H1 (cell line): ENCODE measurements around the gene PIANP. TPM values are rescaled to one million over a fixed set of nuclear protein-coding genes. Genes with fewer than 3 reads are reported as not detected.

ENCODE experiments used
- polyA plus RNA-seq, 7 experiments: library from polyadenylated mRNA; depleted of rRNA in 3 of 7; stranded (reverse) in 5 of 7; unstranded in 2 of 7; fragments of >200 nt in 5 of 7; fragments of 200-250 nt in 2 of 7; gene quantifications; 1 replicate in 5 of 7; 2 replicates in 1 of 7; 4 replicates in 1 of 7; pipeline versions ENCODE4 v1.2.1 to v1.2.3, GENCODE V29; 2011 to 2013; ENCODE audit warnings: missing spikeins in 2 of 7, mixed read lengths in 2 of 7
- small RNA-seq: library from polyadenylated mRNA; stranded (forward); fragments of <200 nt; extraction: miRNeasy Mini kit (QIAGEN cat#:217004); gene quantifications from one replicate; pipeline ENCODE3, GENCODE V24; 2013; ENCODE audit not compliant: insufficient read depth
- total RNA-seq: library from RNA; stranded (reverse); fragmentation: NEBNext Ultra II Directional; extraction: Animal tissue kit (Norgen Biotek cat#: 25700); gene quantifications from 2 replicates; pipeline ENCODE4 v1.2.1, GENCODE V29; 2021

The PIANP gene
- total and polyA plus RNA-seq, 2 of the 8 experiments (the other 6 are each of a cell fraction or from before 2014, with no cell fraction given): 6.3 to 9.8 TPM

Small RNA genes lying within 50 kb of the gene (small RNA-seq; reads per million reads assigned to genes)
- not detected for gene RNU6-781P

Other genes starting within 250 kb of the PIANP start
- 0.61 and 0.67 TPM in 2 replicates for gene TAPBPL, start 248.8 kb downstream of the PIANP start, total RNA-seq
- 1.5 and 1.6 TPM in 2 replicates for gene TAPBPL, start 248.8 kb downstream of the PIANP start, polyA plus RNA-seq (2011; rRNA removed)
- gene VAMP1, start 230.1 kb downstream of the PIANP start, total RNA-seq: 9.3 and 10.8 TPM in 2 replicates
- gene VAMP1, start 230.1 kb downstream of the PIANP start, polyA plus RNA-seq (2011; rRNA removed): 23.1 and 28.2 TPM in 2 replicates
- gene MRPL51, start 207.6 kb downstream of the PIANP start, total RNA-seq: 318 and 331 TPM in 2 replicates
- 101 and 119 TPM in 2 replicates for gene MRPL51, start 207.6 kb downstream of the PIANP start, polyA plus RNA-seq (2011; rRNA removed)
- 129 and 132 TPM in 2 replicates for gene NCAPD2, start 206.7 kb downstream of the PIANP start, total RNA-seq
- gene NCAPD2, start 206.7 kb downstream of the PIANP start, polyA plus RNA-seq (2011; rRNA removed): 55.8 and 69.6 TPM in 2 replicates
- gene GAPDH, start 166.3 kb downstream of the PIANP start, total RNA-seq: 5,175 and 5,215 TPM in 2 replicates
- gene GAPDH, start 166.3 kb downstream of the PIANP start, polyA plus RNA-seq (2011; rRNA removed): 15,878 and 16,791 TPM in 2 replicates
- gene IFFO1, start 144.8 kb downstream of the PIANP start, total RNA-seq: 11.8 and 12.2 TPM in 2 replicates
- gene IFFO1, start 144.8 kb downstream of the PIANP start, polyA plus RNA-seq (2011; rRNA removed): 12.8 and 16.4 TPM in 2 replicates
- 82.6 and 85.6 TPM in 2 replicates for gene NOP2, start 132.5 kb downstream of the PIANP start, total RNA-seq
- gene NOP2, start 132.5 kb downstream of the PIANP start, polyA plus RNA-seq (2011; rRNA removed): 34.4 and 35.4 TPM in 2 replicates
- 305 and 330 TPM in 2 replicates for gene CHD4, start 93.4 kb downstream of the PIANP start, total RNA-seq
- 198 and 214 TPM in 2 replicates for gene CHD4, start 93.4 kb downstream of the PIANP start, polyA plus RNA-seq (2011; rRNA removed)
- gene LPAR5, start 64.9 kb downstream of the PIANP start, total RNA-seq: 0.22 and 0.23 TPM in 2 replicates
- gene LPAR5, start 64.9 kb downstream of the PIANP start, polyA plus RNA-seq (2011; rRNA removed): 0.24 and 0.63 TPM in 2 replicates
- 0.80 and 1.2 TPM in 2 replicates for gene ACRBP, start 53.4 kb downstream of the PIANP start, total RNA-seq
- gene ACRBP, start 53.4 kb downstream of the PIANP start, polyA plus RNA-seq (2011; rRNA removed): 5.2 and 8.9 TPM in 2 replicates
- 21.7 and 22.9 TPM in 2 replicates for gene ING4, start 37.7 kb downstream of the PIANP start, total RNA-seq
- 28.6 and 29.3 TPM in 2 replicates for gene ING4, start 37.7 kb downstream of the PIANP start, polyA plus RNA-seq (2011; rRNA removed)
- gene ZNF384, start 11.4 kb downstream of the PIANP start, total RNA-seq: 59.6 and 60.1 TPM in 2 replicates
- 59.0 and 75.1 TPM in 2 replicates for gene ZNF384, start 11.4 kb downstream of the PIANP start, polyA plus RNA-seq (2011; rRNA removed)
- gene COPS7A, start 23.2 kb upstream of the PIANP start, total RNA-seq: 43.3 and 44.5 TPM in 2 replicates
- 95.9 and 98.4 TPM in 2 replicates for gene COPS7A, start 23.2 kb upstream of the PIANP start, polyA plus RNA-seq (2011; rRNA removed)
- gene MLF2, start 52.3 kb upstream of the PIANP start, total RNA-seq: 229 and 232 TPM in 2 replicates
- 401 and 443 TPM in 2 replicates for gene MLF2, start 52.3 kb upstream of the PIANP start, polyA plus RNA-seq (2011; rRNA removed)
- 444 and 486 TPM in 2 replicates for gene PTMS, start 65.5 kb upstream of the PIANP start, total RNA-seq
- 553 and 999 TPM in 2 replicates for gene PTMS, start 65.5 kb upstream of the PIANP start, polyA plus RNA-seq (2011; rRNA removed)
- 2.8 and 3.1 TPM in 2 replicates for gene LAG3, start 71.7 kb upstream of the PIANP start, total RNA-seq
- 1.1 and 2.5 TPM in 2 replicates for gene LAG3, start 71.7 kb upstream of the PIANP start, polyA plus RNA-seq (2011; rRNA removed)
- 3.2 and 3.4 TPM in 2 replicates for gene CD4, start 88.7 kb upstream of the PIANP start, total RNA-seq
- 5.1 and 5.6 TPM in 2 replicates for gene CD4, start 88.7 kb upstream of the PIANP start, polyA plus RNA-seq (2011; rRNA removed)
- 8.6 and 8.8 TPM in 2 replicates for gene GPR162, start 121.0 kb upstream of the PIANP start, total RNA-seq
- gene GPR162, start 121.0 kb upstream of the PIANP start, polyA plus RNA-seq (2011; rRNA removed): 7.3 and 9.5 TPM in 2 replicates
- 42.4 and 43.5 TPM in 2 replicates for gene P3H3, start 127.6 kb upstream of the PIANP start, total RNA-seq
- 22.9 and 40.9 TPM in 2 replicates for gene P3H3, start 127.6 kb upstream of the PIANP start, polyA plus RNA-seq (2011; rRNA removed)
- gene GNB3, start 140.1 kb upstream of the PIANP start, total RNA-seq: 9.0 and 9.9 TPM in 2 replicates
- 9.9 and 13.9 TPM in 2 replicates for gene GNB3, start 140.1 kb upstream of the PIANP start, polyA plus RNA-seq (2011; rRNA removed)
- gene CDCA3, start 150.5 kb upstream of the PIANP start, total RNA-seq: 47.4 and 47.7 TPM in 2 replicates
- gene CDCA3, start 150.5 kb upstream of the PIANP start, polyA plus RNA-seq (2011; rRNA removed): 71.2 and 77.0 TPM in 2 replicates
- 148 and 159 TPM in 2 replicates for gene USP5, start 151.3 kb upstream of the PIANP start, total RNA-seq
- gene USP5, start 151.3 kb upstream of the PIANP start, polyA plus RNA-seq (2011; rRNA removed): 66.5 and 83.9 TPM in 2 replicates
- gene TPI1, start 166.7 kb upstream of the PIANP start, total RNA-seq: 902 and 910 TPM in 2 replicates
- 2,591 and 3,018 TPM in 2 replicates for gene TPI1, start 166.7 kb upstream of the PIANP start, polyA plus RNA-seq (2011; rRNA removed)
- gene SPSB2, start 172.5 kb upstream of the PIANP start, total RNA-seq: 13.0 and 13.9 TPM in 2 replicates
- gene SPSB2, start 172.5 kb upstream of the PIANP start, polyA plus RNA-seq (2011; rRNA removed): 23.2 and 31.6 TPM in 2 replicates
- 2.5 and 2.9 TPM in 2 replicates for gene LRRC23, start 204.0 kb upstream of the PIANP start, total RNA-seq
- gene LRRC23, start 204.0 kb upstream of the PIANP start, polyA plus RNA-seq (2011; rRNA removed): 3.5 and 3.6 TPM in 2 replicates
- 90.9 and 92.4 TPM in 2 replicates for gene ENO2, start 213.8 kb upstream of the PIANP start, total RNA-seq
- 102 and 126 TPM in 2 replicates for gene ENO2, start 213.8 kb upstream of the PIANP start, polyA plus RNA-seq (2011; rRNA removed)
- 69.6 and 73.4 TPM in 2 replicates for gene ATN1, start 227.1 kb upstream of the PIANP start, total RNA-seq
- 20.6 and 43.0 TPM in 2 replicates for gene ATN1, start 227.1 kb upstream of the PIANP start, polyA plus RNA-seq (2011; rRNA removed)
- gene RNU7-1, start 243.0 kb upstream of the PIANP start, total RNA-seq: not detected in 2 replicates
- gene RNU7-1, start 243.0 kb upstream of the PIANP start, polyA plus RNA-seq (2011; rRNA removed): not detected in 2 replicates
- 174 and 185 TPM in 2 replicates for gene C12orf57, start 243.2 kb upstream of the PIANP start, total RNA-seq
- gene C12orf57, start 243.2 kb upstream of the PIANP start, polyA plus RNA-seq (2011; rRNA removed): 993 and 1,124 TPM in 2 replicates